NCI-H226 (cell line): Measurements from ENCODE around the gene BIRC5.

Source experiments
- DNase-seq: peaks from one replicate; pipeline ENCODE4 v3.0.0-alpha.2; 2015

BIRC5 gene

DNA sequence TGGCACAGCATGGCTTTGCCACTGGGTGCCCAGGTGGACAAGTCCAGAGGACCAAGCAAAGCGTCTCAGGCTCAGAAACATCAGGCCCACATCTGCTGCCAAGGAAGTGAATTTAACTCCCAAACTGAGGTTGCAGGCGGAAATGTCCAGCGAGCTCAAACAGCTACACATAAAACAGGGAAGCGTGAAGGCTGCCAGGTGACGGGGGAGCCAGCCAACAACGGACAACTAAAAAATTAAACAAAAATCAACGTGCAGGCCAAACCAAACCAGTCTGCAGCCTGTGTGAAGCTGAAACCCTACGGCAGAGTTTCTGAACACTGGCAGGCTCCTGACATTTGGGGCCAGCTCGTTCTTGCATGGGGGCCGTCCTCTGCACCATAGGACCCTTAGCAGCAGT, 29.7 kb upstream of the BIRC5 start:
- DNase-seq = no peak

DNA sequence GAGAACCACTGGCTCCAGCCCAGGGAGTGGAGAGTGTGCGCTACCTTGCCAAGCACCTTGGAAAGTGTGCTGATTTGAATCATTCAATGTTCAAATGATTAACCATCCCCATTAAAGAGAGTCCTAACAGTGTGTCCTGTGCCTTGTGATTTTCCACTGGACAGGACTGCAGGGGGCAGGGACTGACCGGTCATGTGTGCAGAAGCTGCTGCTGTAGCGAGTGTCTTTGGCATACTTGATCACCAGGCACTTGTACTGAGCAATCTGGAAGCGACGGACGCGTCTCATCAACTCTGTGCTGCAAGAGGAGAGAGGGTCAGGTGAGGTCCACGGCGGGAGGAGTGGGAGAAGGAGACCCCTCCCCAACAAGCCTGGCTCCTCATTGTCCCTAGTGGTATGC, 29.2 kb upstream of the BIRC5 start:
- no peak for DNase-seq

DNA sequence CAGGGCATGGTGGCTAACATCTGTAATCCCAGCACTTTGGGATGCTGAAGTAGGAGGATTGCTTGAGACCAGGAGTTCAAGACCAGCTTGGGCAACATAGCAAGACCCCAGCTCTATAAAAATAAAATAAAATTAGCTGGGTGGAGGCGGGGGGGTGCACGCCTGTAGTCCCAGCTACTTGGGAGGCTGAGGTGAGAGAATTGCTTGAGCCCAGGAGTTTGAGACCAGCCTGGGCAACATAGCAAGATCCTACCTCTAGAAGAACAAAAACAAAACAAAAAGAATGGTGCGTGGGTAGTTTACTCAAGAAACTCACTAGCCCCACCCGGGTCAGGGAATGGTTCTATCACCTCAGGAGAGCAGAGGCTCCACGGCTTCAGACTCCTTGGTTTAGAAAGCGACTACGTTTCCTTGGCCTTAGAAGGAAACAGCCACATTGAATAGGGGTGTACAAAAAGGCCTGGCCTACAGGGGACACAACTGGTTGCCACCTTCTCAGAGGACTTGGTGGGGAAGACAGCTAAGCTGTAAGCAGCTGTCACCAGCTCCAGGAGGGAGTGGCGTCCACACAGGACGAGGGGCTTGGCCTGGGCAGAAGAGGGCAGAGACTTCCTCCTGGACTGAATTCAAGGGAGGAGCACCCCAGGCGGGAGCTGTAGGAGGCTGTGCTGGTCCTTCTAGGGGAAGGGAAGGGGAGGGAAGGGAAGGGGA, 27.9 kb upstream of the BIRC5 start:
- DNase-seq = no peak

DNA sequence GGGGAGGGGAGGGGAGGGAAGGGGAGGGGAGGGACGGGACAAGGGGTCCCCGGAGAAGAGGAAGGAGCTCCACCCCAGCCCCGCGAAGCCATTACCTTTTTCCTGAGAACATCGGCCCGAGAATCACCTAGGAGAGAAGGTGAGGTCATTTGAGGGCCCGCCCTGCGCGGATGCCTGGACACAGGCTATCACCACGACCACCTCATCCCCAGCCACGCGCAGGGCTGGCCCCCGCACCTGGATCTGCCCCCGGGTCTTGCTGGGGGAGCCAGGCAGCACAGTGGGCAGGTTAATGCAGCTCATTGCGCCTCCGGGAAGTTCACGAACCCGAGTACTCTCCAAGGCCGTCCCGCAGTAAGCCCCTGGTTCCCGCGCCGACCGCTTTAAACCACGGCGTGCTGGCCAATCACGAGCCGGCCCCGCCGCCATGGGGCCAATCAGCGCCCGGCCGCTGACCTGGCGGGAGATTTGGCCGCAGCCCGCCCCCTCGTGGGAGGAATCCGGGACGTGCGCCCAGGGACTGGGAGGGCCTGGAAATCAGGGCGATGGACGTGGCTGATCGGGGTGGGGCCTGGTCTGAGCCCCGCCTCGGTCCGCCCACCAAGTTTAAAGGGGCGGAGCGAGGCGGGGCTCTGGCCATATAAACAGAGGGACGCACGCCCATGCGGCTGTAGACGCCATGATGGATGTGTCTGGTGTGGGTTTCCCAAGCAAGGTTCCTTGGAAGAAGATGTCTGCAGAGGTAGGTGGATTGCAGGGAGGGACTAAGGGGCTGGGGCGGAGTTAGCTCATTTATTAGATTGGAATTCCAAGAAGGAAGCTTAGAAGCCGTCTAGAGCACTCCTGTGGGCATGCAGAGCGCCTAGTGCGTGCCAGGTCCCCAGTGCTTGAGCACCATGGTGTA, 27.1 kb upstream of the BIRC5 start, which contains the start of the genes AFMID and TK1:
AFMID (plus strand) TSS at position 671 of the 904 bp plus-strand sequence; CDS start at position 680, 9 bp downstream.
TK1 (minus strand) TSS at position 361 of the 904 bp plus-strand sequence; CDS start at position 303, 58 bp downstream.
- peak; percentile 94 for DNase-seq

DNA sequence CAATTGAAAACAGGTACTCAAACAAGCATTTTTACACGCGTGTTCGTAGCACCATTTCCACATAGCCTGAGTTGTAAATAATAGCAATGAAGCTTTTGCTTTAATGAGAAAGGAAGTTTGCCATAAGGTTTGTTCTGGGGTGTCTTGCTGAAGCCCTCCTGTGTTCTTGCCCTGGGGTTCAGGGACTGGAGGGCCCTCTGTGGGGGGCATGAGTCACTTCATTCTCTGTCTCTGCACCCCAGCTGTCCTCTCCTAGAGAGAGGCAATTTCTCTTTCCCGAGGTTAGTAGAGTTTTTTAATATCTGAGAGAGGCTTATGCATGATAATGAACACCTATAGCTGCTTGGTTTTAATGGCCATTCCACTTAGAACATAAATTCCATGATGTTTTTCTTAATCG, 17.3 kb upstream of the BIRC5 start:
- no peak for DNase-seq

DNA sequence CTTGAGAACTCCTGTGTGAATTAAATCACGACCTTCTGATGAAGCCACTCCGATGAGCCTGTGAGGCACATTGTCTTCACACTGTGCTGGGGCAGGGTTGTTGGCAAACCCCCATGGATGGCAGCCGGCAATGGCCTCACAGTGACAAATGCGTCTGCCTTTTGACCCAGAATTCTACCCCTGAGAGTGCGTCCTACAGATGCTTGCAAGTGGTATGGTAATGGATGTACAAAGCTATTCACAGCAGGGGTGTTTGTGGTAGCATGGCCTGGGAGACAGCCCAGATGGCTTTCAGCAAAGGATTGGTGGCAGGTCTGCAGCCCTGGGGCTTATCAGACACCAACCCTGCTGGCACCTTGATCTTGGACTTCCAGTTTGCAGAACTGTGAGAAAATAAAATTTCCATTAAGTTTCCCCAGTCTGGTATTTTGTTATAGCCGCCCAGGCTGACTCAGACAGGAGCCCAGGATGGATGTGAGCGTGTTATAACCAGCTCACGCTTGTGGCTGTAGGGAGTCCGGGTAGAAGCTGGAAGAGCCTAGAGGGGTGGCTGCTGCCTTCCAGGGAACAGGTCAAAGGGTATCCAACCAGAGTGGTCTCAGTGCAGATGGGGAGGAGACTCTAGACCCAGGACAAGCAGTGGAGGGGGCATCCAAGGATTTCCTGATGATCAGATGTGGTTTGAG, 16.8 kb upstream of the BIRC5 start:
- no peak for DNase-seq

DNA sequence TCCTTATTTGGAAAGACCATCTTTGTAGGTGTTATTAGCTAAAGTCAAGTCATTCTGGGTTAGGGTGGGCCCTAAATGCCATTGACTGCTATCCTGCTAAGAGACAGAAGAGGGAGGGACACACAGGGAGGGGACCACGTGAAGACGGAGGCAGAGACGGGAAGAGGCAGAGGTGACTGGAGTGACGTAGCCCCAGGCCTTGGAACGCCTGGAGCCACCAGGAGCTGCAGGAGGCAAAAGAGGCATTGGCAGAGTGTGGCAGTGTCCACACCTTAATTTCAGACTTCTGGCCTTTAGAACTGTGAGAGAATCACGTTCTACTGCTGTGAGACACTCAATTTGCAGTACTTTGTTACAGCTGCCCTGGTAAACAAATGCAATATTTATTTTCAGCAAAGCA, 13.6 kb upstream of the BIRC5 start:
- DNase-seq = no peak

DNA sequence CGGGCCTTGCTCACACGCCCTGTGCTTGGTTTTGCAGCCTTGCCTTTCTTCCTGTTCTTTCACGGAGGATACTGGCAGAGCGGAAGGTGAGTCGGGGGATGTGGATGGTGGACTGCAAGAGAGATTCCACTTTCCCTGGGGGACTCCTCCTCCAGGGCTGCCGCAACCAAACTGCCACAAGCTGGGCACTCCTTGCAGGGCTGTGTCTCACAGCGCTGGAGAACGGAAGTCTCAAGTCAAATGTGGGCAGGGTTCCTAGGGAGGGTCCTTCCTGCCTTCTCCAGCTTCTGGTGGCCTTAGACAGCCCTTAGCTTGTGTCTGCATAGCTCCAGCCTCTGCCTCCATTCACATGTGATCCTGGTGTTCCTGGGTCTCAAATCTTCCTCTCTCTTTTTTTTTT, 11.4 kb upstream of the BIRC5 start:
- no peak for DNase-seq

DNA sequence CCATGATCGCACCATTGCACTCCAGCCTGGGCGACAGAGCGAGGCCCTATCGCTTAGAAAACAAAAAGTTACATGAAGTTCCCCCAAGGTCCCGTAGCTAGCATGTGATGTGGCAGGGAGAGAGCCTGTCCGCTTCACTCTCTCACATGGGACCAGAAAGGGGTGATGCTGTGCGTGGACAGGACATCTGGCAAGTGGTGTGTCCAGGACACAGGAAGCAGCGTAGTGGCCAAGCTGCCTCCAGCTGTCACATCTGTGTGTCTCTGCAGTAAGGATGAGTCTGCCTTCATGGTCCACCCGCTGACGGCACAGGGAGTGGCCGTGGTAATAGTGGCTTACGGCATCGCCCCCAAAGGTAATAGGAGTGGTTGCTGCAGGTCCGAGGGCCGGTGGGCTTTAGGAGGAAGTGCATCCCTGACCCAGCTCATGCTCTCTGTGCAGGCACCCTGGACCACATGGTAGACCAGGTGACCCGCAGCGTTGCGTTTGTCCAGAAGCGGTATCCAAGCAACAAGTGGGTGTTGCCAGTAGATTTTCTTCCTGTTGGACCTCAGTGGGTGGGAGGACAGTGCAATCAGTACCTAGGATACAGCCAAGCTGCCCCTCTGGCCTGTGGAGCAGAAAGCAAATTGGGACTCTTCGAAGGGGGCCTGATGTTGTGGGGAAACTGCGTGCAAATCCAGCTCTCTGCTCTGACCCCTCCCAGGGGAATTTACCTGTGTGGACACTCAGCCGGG, 9.5 kb upstream of the BIRC5 start:
- DNase-seq = no peak

DNA sequence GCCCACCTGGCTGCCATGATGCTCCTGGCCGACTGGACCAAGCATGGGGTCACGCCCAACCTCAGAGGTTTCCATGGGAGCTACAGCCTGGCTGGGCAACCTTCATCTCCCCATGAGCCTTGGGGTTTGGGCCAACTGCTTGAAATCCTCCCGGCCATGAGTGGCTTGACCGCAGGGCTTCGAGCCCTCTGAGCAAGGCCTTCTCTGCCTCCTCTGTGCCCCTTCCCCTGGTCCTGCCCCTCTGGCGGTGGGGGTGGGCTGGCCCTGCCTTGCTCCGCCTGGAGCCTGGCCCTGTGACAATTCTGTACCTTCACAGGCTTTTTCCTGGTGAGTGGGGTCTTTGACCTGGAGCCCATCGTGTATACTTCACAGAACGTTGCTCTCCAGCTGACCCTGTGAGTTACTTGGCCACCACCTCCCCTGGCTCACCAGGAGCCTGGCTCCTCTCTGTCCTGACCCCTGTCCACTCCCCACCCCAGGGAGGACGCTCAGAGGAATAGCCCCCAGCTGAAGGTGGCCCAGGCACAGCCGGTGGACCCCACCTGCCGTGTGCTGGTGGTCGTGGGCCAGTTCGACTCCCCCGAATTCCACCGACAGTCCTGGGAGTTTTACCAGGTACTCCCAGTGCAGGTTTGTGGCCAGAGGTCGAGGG, 8.8 kb upstream of the BIRC5 start:
- no peak for DNase-seq

DNA sequence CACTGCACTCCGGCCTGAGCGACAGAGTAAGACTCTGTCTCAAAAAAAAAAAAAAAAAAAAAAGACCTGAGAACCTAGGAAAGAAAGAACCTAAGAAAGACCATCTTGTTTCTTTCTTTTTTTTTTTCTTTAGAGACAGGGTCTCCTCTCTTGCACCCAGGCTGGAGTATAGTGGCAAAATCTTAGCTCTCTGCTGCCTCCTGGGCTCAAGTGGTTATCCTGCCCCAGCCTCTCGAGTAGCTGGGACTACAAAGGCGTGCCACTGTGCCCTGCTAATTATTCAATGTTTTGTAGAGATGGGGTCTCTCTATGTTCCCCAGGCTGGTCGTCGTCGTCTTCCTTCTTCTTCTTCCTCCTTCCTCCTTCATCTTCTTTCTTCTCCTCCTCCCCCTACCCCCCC, 7.8 kb upstream of the BIRC5 start:
- DNase-seq = no peak

DNA sequence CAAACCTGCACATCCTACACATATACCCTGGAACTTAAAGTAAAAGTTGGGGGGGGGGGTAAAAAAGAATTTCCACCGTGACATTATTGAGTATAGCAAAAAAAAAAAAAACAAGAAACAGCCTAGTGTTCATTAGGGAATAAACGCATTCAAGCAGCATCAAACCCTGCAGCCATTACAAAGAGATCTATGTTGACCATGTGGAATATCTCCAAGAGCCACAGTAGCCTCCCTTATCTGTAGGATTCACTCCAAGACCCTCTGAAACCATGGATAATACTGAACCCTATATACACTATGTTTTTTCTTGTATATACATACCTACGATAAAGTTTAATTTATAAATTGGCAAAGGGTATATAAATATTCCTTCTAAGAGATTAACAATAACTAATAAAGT, 5.6 kb upstream of the BIRC5 start:
- no peak for DNase-seq

DNA sequence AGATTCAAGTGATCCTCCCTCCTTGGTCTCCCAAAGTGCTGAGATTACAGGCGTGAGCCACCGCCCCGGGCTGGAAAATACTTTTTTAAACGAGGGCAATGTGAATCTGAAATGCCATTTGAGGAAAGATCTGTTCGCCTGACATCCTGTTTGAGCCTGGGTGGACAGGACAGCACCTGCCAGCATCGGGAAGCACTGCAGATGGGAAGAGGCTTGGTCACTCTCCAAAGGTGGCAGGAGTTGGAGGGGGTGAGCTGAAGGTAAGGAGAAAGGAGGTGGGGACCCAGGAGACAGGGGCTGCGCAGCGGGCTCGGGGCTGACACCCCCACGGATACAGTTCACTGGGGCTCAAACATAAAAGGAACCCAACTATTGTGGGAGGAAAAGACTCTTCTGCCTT, 3.9 kb upstream of the BIRC5 start:
- DNase-seq = no peak

DNA sequence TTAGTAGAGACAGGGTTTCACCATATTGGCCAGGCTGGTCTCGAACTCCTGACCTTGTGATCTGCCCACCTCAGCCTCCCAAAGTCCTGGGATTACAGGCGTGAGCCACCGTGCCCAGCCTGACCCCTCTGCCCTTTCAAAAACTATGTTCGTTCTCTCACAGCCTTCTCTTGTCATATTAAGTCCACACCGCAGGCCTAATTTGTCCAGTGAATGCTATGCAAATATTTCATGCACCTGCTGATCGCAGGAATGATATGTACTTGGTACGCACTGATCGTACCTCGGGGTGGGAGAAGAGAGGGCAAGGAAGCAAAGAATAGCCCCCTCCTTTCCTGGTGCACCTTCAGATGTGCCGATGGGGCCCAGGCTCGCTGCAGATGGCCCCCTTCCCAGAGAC, 3.0 kb upstream of the BIRC5 start:
- DNase-seq = no peak

DNA sequence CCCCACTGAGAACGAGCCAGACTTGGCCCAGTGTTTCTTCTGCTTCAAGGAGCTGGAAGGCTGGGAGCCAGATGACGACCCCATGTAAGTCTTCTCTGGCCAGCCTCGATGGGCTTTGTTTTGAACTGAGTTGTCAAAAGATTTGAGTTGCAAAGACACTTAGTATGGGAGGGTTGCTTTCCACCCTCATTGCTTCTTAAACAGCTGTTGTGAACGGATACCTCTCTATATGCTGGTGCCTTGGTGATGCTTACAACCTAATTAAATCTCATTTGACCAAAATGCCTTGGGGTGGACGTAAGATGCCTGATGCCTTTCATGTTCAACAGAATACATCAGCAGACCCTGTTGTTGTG, 631 bp downstream of the BIRC5 start:
- no peak for DNase-seq

DNA sequence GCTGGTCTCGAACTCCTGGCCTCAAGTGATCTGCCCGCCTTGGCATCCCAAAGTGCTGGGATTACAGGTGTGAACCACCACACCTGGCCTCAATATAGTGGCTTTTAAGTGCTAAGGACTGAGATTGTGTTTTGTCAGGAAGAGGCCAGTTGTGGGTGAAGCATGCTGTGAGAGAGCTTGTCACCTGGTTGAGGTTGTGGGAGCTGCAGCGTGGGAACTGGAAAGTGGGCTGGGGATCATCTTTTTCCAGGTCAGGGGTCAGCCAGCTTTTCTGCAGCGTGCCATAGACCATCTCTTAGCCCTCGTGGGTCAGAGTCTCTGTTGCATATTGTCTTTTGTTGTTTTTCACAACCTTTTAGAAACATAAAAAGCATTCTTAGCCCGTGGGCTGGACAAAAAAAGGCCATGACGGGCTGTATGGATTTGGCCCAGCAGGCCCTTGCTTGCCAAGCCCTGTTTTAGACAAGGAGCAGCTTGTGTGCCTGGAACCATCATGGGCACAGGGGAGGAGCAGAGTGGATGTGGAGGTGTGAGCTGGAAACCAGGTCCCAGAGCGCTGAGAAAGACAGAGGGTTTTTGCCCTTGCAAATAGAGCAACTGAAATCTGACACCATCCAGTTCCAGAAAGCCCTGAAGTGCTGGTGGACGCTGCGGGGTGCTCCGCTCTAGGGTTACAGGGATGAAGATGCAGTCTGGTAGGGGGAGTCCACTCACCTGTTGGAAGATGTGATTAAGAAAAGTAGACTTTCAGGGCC, 5.5 kb downstream of the BIRC5 start:
- DNase-seq = no peak

DNA sequence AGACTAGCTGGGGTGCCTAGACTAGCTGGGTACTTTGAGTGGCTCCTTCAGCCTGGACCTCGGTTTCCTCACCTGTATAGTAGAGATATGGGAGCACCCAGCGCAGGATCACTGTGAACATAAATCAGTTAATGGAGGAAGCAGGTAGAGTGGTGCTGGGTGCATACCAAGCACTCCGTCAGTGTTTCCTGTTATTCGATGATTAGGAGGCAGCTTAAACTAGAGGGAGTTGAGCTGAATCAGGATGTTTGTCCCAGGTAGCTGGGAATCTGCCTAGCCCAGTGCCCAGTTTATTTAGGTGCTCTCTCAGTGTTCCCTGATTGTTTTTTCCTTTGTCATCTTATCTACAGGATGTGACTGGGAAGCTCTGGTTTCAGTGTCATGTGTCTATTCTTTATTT, 9.0 kb downstream of the BIRC5 start:
- DNase-seq = no peak

DNA sequence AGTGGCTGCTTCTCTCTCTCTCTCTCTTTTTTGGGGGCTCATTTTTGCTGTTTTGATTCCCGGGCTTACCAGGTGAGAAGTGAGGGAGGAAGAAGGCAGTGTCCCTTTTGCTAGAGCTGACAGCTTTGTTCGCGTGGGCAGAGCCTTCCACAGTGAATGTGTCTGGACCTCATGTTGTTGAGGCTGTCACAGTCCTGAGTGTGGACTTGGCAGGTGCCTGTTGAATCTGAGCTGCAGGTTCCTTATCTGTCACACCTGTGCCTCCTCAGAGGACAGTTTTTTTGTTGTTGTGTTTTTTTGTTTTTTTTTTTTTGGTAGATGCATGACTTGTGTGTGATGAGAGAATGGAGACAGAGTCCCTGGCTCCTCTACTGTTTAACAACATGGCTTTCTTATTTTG, 9.7 kb downstream of the BIRC5 start:
- no peak for DNase-seq

DNA sequence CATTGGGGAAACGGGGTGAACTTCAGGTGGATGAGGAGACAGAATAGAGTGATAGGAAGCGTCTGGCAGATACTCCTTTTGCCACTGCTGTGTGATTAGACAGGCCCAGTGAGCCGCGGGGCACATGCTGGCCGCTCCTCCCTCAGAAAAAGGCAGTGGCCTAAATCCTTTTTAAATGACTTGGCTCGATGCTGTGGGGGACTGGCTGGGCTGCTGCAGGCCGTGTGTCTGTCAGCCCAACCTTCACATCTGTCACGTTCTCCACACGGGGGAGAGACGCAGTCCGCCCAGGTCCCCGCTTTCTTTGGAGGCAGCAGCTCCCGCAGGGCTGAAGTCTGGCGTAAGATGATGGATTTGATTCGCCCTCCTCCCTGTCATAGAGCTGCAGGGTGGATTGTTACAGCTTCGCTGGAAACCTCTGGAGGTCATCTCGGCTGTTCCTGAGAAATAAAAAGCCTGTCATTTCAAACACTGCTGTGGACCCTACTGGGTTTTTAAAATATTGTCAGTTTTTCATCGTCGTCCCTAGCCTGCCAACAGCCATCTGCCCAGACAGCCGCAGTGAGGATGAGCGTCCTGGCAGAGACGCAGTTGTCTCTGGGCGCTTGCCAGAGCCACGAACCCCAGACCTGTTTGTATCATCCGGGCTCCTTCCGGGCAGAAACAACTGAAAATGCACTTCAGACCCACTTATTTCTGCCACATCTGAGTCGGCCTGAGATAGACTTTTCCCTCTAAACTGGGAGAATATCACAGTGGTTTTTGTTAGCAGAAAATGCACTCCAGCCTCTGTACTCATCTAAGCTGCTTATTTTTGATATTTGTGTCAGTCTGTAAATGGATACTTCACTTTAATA, 10.4 kb downstream of the BIRC5 start:
- no peak for DNase-seq

DNA sequence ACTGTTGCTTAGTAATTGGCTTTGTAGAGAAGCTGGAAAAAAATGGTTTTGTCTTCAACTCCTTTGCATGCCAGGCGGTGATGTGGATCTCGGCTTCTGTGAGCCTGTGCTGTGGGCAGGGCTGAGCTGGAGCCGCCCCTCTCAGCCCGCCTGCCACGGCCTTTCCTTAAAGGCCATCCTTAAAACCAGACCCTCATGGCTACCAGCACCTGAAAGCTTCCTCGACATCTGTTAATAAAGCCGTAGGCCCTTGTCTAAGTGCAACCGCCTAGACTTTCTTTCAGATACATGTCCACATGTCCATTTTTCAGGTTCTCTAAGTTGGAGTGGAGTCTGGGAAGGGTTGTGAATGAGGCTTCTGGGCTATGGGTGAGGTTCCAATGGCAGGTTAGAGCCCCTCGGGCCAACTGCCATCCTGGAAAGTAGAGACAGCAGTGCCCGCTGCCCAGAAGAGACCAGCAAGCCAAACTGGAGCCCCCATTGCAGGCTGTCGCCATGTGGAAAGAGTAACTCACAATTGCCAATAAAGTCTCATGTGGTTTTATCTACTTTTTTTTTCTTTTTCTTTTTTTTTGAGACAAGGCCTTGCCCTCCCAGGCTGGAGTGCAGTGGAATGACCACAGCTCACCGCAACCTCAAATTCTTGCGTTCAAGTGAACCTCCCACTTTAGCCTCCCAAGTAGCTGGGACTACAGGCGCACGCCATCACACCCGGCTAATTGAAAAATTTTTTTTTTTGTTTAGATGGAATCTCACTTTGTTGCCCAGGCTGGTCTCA, 11.2 kb downstream of the BIRC5 start:
- DNase-seq = no peak
